NCI-H2029 (cell line): ENCODE measurements around the gene ABHD8.

Experiments
- DNase-seq: peaks from one replicate; lab custom pipeline; 2025; lab: John Stamatoyannopoulos, UW

The ABHD8 gene

GRCh38 chr19:17333611-17334413 lies 30.6 kb upstream of the ABHD8 start:
- no peak for DNase-seq

GRCh38 chr19:17332677-17333581 lies 29.7 kb upstream of the ABHD8 start:
- DNase-seq, result peak; percentile 77

DNA sequence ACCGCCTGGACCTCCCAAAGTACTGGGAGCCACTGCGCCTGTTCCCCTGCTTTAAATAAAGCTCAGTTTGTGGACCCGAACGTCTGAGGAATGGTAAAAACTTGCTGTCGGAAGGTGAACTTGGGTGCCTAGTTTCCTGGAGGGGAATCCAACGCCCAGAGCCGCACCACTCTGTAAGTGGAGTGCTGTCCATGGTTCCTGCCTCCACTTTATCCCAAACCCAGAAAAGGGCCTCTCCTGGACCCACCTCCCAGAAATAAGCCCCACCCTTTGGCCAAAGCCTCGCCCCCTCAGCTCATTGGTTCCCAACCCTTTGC lies 29.1 kb upstream of the ABHD8 start:
- no peak for DNase-seq

GRCh38 chr19:17331045-17331558 lies 27.9 kb upstream of the ABHD8 start:
- DNase-seq, result no peak

GRCh38 chr19:17330262-17331044 lies 27.2 kb upstream of the ABHD8 start:
- no peak for DNase-seq

GRCh38 chr19:17329366-17330261 lies 26.4 kb upstream of the ABHD8 start:
- no peak for DNase-seq

DNA sequence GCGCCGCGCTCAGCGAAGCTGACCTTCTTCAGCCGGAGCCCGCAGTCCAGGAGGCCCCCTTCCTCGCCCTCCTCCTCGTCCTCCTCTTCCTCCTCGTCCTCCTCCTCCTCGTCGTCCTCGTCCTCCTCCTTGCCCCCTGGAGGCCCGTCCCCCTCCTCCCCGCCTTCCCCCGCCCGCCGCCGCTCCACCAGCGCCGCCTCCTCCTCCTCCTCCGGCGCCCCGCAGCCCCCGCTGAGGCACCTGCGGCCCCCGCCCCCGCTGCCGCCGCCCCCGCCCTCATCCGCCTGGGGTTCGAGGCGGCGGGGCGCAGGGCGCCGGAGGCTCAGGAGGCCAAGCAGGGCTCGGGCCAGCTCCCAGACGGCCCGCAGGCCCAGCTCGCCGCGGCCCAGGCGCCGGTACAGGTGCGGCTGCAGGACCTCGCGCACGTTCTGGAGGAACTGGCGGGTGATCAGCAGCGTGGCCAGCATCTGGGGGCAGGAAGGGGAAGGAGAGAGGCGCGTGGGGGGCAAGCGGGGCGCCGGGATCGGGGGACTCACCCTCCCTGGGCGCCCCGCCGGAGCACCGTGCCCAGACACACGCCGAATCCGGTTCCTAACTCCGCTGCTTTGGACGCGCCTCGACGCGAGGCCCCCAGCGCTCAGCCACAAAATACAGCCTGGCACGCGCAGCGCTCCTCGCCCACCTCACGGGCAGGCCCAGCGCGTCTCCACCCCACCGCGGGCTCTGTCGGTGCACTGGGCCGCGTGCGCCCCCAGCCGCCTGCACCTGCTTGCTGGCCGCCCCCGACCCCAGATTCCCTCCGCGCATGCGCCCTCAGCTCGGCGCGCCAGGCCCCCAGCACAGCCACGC lies 25.5 kb upstream of the ABHD8 start:
- DNase-seq, result no peak

DNA sequence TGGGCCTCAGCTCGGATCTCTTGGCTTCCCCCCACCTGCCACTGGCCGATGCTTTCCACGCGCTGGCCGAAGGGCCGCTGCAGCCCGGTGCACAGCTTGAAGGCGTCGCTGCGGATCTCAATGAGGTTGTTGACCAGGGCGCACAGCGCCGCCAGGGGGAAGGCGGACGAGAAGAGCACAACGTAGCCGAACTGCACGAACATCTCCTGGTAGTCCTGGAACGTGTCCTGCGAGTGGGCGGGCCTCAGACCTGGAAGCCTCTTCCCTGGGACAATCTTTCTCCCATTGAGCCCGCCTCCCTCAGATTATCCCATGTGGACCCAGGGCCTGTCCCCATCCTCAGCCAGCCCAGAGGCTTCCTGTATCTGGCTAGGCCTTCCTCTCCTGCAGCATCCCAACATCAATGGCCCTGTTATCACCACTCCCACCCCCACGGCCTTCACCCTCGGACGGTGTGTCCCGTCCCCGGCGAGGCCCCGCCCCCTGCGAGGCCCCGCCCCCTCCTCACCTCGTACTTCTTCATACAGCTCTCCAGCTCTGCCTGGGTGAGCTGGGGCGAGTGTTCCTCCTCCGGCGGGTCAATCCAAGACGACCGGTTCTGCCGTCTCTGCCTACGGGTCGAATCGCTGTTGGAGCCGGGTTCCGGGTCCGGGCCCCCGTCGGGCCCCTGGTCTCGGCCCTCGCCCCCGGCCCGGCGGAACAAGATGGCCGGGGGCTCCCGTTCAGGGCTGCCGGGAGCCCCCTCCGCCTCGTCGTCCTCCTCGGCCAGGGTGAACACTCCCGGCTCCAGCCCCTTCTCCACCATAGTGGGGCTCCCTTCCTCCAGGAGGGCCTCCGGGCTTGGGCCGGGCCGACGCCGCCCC lies 24.7 kb upstream of the ABHD8 start:
- DNase-seq, result no peak

DNA sequence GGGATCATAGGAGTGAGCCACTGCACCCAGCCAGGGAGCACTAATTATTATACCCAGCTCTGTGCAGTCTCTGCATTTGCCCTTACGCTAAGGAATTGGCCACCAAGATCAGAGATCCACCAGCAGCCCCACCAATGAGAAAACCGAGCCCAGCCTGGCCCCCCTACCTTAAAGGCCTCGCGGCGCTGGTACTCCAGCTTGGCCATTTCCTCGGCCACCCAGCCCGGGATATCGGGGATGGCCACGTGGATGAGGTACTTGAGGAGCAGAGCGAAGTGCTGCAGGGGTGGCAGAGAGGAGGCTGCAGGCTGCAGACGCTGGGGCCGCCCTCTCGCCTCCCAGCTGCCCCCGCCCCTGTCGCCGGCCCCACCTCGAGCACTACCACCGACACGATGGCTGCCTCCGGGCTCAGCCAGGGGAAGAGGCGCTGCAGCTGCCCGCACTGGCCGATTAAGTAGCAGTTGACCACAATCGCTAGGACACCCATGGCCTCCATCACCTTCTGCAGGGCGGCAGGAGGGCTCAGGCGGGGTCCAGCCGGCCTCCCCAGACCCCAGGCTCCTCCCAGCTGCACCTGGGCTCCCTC lies 23.9 kb upstream of the ABHD8 start:
- DNase-seq, result no peak

- DNase-seq, result no peak
Measured at GRCh38 chr19:17326595-17326966, 23.4 kb upstream of the ABHD8 start.

- no peak for DNase-seq
Measured at GRCh38 chr19:17325881-17326594, 22.8 kb upstream of the ABHD8 start.

DNA sequence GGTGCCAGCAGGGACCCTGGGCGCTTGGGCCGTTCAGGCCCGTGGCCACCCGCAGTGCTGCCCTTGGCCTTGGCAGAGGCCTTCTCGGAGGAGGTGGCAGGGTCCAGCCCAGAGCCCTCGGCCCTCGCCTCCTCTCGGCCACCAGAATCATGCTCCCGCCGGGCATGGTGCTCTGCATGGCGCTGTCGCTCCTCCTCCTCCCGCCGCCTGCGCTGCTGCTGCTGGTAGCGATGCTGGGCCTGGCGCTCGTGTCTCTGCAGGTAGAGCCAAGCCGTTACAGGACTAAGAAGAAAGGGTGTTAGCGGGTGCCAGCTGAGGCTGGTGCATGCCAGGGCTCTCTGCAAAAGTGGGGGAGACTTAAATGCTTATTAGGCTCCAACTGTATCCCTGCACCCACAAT lies 21.9 kb upstream of the ABHD8 start:
- DNase-seq, result no peak

DNA sequence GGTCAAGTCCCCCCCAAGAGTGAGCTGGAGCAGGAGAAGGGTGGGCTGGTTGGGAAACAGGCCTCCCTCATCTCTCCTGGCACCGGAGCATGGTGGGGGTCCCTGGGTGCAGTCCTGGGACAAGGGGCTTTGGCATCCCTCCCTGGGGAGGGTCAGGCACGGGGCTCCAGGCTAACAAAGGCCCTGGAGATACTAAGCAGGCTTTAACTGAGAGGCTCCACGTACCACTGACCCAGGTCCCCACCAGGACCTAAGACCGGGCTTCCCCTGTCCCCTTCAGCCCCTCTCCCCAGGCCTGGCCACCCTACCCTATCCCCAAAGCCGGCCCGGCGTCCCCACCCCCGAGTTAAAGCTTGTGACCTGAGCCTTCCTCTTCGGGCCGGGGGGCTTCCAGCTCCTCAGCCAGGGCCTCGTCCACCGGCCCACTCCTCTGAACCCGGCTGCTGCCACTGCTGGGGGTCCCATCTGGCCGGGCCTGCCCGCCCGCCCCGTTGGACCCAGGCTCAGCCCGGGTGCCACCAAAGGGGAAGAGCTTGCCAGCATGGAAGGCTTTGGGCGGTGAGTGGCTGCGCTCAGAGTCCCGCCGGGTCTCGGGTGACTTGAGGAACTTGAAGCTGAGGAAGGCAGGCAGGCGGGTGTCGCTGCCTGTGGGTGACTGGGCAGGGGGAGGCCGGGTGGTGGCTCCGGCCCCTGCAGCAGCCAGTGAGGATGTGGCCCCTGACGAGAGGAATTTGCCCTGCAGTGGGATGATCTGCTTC lies 21.3 kb upstream of the ABHD8 start:
- DNase-seq, result no peak

GRCh38 chr19:17323964-17324332 lies 20.7 kb upstream of the ABHD8 start:
- no peak for DNase-seq

GRCh38 chr19:17323300-17323963 lies 20.2 kb upstream of the ABHD8 start:
- no peak for DNase-seq

DNA sequence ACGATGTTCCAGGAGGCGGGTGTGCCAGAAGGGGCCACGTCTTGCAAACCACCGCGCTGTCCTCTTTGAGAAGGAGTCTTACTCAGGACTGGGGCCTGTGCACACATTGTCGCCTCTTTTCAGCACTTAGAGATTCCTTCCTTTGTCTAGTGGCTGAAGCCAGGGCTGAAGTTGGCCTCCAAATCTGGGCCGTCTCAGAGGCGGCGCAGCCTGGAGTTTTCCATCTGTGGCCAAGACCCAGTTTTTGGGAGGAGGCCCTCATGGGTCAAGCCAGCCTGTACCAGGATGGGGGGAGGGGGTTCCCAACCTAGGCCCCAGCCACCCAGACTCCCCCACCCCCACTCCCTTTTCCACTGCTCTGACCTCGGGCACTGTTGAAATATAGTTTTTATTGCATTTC lies 19.6 kb upstream of the ABHD8 start:
- no peak for DNase-seq
